Effector memory CD4-positive, alpha-beta T cell (primary cell): ENCODE measurements around the gene DMAC2L.
"Not testable (repeated sequence)": the region's sequence is repeated elsewhere in the genome, so short reads cannot be mapped to it uniquely, and the experiment has no call there.

ENCODE experiments used
- DNase-seq, 3 donors: peaks; one replicate each; pipeline ENCODE4 v3.0.0-alpha.2; 2020
- H3K27ac ChIP-seq: 2 replicates; pipeline ENCODE4 v1.7.0; 2013; ENCODE audit warnings: mild to moderate bottlenecking, low read length, moderate library complexity; ENCODE audit not compliant: insufficient read depth, poor library complexity, severe bottlenecking
- H3K27me3 ChIP-seq: replicated peaks from 2 replicates; pipeline ENCODE4 v1.7.0; 2013; ENCODE audit warnings: mild to moderate bottlenecking, low read length; ENCODE audit not compliant: insufficient read depth, control insufficient read depth, poor library complexity, severe bottlenecking
- H3K36me3 ChIP-seq: 2 replicates; pipeline ENCODE4 v1.7.0; 2013; ENCODE audit warnings: mild to moderate bottlenecking, low read length, moderate library complexity; ENCODE audit not compliant: control insufficient read depth, insufficient read depth
- H3K4me1 ChIP-seq: 2 replicates; pipeline ENCODE4 v1.7.0; 2013; ENCODE audit warnings: low read length, mild to moderate bottlenecking; ENCODE audit not compliant: control insufficient read depth, insufficient read depth, poor library complexity, severe bottlenecking
- H3K4me3 ChIP-seq: 2 replicates; pipeline ENCODE4 v1.7.0; 2013; ENCODE audit warnings: low read length, low read depth, mild to moderate bottlenecking; ENCODE audit not compliant: insufficient read depth, poor library complexity, severe bottlenecking
- H3K9me3 ChIP-seq: 2 replicates; pipeline ENCODE4 v1.7.0; 2013; ENCODE audit warnings: mild to moderate bottlenecking, low read length, moderate library complexity; ENCODE audit not compliant: control insufficient read depth

The DMAC2L gene

DNA sequence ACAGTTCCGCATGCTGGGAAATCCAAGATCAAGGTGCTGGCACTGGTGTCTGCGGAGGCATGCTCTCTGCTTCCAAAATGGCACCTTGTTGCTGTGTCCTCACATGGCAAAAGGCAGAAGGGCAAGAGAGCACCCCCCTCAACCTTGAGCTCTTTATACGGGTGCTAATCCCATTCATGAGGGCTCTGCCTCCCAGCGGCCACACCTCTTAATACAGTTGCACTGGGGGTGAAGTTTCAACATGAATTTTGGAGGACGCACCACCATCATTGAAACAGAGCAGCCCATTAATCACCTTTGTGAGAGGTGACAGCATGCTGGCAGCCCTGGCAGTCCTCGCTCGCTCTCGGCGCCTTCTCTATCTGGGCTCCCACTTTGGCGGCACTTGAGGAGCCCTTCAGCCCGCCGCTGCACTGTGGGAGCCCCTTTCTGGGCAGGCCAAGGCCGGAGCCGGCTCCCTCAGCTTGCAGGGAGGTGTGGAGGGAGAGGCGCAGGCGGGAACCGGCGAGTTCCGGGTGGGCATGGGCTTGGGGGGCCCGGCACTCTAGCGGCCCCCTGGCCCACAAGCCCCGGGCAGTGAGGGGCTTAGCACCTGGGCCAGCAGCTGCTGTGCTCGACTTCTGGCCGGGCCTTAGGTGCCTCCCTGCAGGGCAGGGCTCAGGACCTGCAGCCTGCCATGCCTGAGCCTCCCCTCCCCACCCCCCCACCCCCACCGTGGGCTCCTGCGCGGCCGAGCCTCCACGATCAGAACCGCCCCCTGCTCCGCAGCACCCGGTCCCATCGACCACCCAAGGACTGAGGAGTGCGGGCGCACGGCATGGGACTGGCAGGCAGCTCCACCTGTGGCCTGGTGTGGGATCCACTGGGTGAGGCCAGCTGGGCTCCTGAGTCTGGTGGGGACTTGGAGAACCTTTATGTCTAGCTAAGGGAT is 49.6 kb downstream of the DMAC2L start:
- peaks cover 17% of the 10 kb centered on the region for H3K36me3 ChIP-seq
- H3K27ac ChIP-seq, DNase-seq: not testable (repeated sequence)

DNA sequence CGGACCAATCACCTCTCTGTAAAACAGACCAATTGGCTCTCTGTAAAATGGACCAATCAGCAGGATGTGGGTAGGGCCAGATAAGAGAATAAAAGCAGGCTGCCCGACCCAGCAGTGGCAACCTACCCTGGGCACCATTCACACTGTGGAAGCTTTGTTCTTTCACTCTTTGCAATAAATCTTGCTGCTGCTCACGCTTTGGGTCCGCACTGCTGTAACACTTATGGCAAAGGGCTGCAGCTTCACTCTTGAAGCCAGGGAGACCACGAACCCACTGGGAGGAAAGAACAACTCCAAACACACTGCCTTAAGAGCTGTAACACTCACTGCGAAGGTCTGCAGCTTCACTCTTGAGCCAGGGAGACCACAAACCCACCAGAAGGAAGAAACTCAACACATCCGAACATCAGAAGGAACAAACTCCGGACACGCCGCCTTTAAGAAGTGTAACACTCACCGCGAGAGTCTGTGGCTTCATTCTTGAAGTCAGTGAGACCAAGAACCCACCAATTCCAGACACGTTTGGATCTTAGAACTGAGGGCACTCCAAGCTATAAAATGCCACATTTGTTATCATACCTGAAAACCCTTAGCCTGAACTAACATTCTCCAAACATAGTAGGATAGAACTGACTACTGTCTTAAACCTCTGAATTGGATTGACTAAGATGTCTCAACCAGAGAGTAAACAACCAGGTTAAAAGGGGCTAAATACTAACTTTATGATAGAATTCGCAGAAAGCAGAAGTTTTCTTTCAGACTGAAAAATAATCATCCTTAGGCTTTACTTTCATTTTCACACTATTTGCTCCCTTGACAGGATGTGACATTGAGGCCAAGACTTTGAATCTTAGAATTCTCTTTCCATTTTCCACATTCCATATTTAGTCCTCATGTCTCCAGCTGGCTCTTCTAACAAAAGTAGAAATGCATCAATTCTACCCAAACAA is 50.9 kb downstream of the DMAC2L start:
- Histone ChIP-seq H3K9me3 (no peaks in the 10 kb centered on the region), H3K4me3 (peak overlapping the region; percentile 56), H3K27me3 (no peaks in the 10 kb centered on the region), H3K4me1 (no peaks in the 10 kb centered on the region), H3K27ac (peak overlapping the region; percentile 73), H3K36me3 (peaks cover 5% of the 10 kb centered on the region)
- DNase-seq, result no peak

More for the DNA sequence above, 49.6 kb downstream of the DMAC2L start:
- not testable (repeated sequence) for H3K9me3 ChIP-seq, H3K4me1 ChIP-seq, H3K27me3 ChIP-seq, H3K4me3 ChIP-seq

DNA sequence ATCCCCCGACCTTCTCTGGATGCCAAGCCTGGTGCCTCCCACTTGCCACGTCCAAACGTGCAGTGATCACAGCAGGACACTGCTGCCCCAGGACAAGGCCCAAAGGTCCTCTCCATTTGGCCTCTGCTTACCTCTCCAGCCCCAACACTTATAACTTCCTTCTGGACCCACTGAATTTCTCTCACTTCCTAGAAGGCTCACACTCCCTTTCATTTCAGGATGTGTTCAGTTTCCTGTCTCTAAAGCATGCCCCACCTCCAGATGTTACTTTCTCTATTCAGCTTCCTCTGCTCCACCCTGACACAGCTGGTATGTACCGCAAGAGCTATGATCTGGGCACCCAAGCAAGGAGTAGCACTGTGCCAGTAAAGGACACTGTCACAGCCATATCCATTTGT is 51.6 kb downstream of the DMAC2L start:
- Histone ChIP-seq H3K27ac (peak overlapping the region; percentile 73), H3K4me3 (peak overlapping the region; percentile 56), H3K9me3 (no peaks in the 10 kb centered on the region), H3K27me3 (no peaks in the 10 kb centered on the region), H3K4me1 (no peaks in the 10 kb centered on the region), H3K36me3 (peaks cover 3% of the 10 kb centered on the region)
- DNase-seq, result peak; percentile 11 to 31 (median 22)

DNA sequence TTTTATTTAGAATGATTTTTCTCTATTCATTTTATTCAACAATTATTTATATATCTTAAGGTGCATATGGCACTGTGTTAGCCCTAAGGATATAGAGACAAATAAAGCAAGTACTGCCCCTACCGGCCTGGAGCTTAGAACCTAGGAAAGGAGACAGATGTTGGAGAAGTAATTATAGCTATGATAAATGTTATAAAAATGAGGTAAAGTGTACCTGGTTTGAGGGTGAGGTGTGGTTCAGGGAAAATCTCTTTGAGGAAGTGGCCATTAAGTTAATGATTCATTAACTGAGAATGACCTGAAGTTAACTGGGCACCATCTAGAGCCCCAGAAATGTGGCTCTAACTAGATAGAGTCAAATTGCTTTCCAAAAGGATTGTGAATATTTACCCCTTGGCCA is 52.7 kb downstream of the DMAC2L start:
- no peaks in the 10 kb centered on the region for H3K4me1 ChIP-seq
- H3K27me3 ChIP-seq, result no peaks in the 10 kb centered on the region
- H3K4me3 ChIP-seq, result no peak overlapping the region
- no peaks in the 10 kb centered on the region for H3K36me3 ChIP-seq
- H3K9me3 ChIP-seq, result no peaks in the 10 kb centered on the region
- no peak for DNase-seq
- no peak overlapping the region for H3K27ac ChIP-seq

DNA sequence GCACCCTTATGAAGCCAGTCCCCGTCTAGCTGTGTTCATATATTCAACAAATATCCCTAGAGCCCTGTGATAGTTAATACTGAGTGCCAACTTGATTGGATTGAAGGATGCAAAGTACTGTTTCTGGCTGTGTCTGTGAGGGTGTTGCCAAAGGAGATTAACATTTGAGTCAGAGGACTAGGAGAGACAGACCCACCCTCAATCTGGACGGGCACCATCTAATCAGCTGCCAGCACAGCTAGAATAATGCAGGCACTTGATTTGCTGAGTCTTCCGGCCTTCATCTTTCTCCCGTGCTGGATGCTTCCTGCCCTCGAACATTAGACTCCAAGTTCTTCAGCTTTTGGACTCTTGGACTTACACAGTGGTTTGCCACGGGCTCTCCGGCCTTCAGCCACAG is 53.4 kb downstream of the DMAC2L start:
- not testable (repeated sequence) for H3K27ac ChIP-seq

DNA sequence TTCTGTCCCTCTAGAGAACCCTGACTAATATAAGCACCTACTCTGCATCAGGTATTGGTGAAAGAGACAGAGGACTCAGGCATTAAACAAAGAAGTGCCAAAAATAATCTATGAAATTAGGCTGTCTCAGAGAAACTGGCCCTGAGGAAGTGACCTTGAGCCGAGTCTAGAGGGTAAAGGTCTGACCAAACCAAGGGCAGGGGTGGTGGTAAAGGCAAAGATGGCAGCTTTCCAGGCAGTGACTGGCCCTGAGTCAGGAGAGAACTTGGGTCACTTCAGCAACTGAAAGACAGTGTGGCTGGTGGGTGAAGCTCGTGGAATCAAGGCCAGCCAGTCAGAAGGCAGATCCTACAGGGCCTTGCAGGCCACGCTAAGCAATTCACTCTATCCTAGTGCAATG is 54.0 kb downstream of the DMAC2L start:
- Histone ChIP-seq H3K27ac (no peak overlapping the region), H3K9me3 (no peaks in the 10 kb centered on the region), H3K36me3 (no peaks in the 10 kb centered on the region), H3K4me1 (no peaks in the 10 kb centered on the region), H3K4me3 (no peak overlapping the region), H3K27me3 (no peaks in the 10 kb centered on the region)
- DNase-seq, result no peak

More for the DNA sequence above, 53.4 kb downstream of the DMAC2L start:
- H3K27me3 ChIP-seq, H3K36me3 ChIP-seq, DNase-seq, H3K4me3 ChIP-seq, H3K4me1 ChIP-seq, H3K9me3 ChIP-seq: not testable (repeated sequence)

DNA sequence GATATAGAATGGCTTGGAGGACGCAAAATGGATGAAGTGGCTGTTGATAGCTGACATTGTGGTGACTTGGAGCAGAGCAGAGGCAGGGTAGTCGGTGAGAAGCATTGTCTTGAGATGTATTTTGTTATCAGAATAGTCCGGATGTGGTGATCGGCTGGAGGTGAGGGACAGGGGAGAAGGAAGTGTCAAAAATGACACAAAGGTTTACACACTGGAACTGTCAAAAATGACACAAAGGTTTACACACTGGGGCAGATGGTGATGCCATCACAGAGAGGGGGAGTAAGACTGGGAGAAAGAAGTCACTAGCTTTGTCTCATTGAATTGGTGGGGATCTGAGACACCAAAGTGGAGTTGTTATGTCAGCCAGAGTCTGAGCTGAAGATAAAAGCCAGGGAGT is 54.5 kb downstream of the DMAC2L start:
- Histone ChIP-seq H3K4me3 (no peak overlapping the region), H3K27me3 (no peaks in the 10 kb centered on the region), H3K4me1 (no peaks in the 10 kb centered on the region), H3K9me3 (no peaks in the 10 kb centered on the region), H3K36me3 (no peaks in the 10 kb centered on the region), H3K27ac (no peak overlapping the region)
- DNase-seq, result no peak

DNA sequence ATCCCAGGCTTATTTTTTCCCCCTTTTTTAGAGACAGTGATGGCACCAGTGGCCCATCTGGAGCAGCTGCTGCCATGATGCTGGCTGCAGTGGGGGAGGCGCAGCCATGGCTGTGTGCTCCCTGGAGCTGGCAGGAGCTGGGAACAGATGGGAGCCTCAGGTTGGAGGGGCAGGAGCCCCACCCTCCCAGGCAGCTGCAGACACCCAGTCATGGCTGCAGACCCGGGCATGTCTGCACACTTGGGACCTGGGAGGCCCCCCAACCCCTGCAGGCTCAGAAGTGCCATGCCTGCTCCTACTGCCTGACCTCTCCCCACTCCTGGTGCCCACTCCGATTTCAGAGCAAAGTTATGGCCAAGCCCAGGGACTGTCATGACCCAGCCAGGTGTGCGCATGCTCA is 59.4 kb downstream of the DMAC2L start:
- Histone ChIP-seq H3K36me3 (no peaks in the 10 kb centered on the region), H3K4me1 (no peaks in the 10 kb centered on the region), H3K4me3 (no peak overlapping the region), H3K27ac (no peak overlapping the region), H3K27me3 (no peaks in the 10 kb centered on the region), H3K9me3 (no peaks in the 10 kb centered on the region)
- no peak for DNase-seq

DNA sequence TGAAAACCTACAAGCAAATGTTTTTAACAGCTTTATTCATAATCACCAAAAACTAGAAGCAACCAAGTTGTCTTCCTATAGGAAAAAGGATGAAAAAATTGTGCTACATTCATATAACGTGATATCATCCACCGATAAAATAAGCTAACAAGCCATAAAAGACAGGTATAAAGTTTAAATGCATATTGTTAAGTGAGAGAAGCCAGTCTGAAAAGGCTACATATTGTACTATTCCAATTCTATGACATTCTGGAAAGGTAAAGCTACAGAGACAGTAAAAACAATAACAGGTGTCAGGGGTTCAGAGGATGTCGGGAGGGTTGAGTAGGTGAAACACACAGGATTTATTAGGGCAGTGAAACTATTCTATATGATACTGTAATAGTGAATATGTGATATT is 61.8 kb downstream of the DMAC2L start:
- H3K4me1 ChIP-seq, result no peaks in the 10 kb centered on the region
- no peaks in the 10 kb centered on the region for H3K36me3 ChIP-seq
- no peak overlapping the region for H3K27ac ChIP-seq
- H3K27me3 ChIP-seq, result no peaks in the 10 kb centered on the region
- H3K4me3 ChIP-seq, result no peak overlapping the region
- no peaks in the 10 kb centered on the region for H3K9me3 ChIP-seq
- no peak for DNase-seq

DNA sequence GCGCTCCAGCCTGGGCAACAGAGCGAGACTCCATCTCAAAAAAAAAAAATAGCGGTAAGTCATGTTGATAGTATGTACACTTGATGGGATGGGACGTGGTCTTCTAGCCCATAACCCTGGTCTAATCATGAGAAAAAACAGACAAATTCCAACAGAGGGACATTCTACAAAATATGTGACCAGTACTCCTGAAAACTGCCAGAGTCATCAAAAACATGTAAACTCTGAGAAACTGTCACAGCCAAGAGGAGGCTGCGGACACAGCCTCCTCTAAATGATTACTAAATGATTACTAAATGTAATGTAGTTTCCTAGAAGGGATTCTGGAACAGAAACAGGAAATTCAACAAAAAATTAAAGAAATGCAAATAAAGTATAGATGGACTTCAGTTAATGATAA is 63.6 kb downstream of the DMAC2L start:
- no peak for DNase-seq
- Histone ChIP-seq H3K27me3 (no peaks in the 10 kb centered on the region), H3K36me3 (no peaks in the 10 kb centered on the region), H3K9me3 (no peaks in the 10 kb centered on the region), H3K4me3 (no peak overlapping the region), H3K4me1 (no peaks in the 10 kb centered on the region), H3K27ac (no peak overlapping the region)
